ENCODE results near the gene PGC.

DNA sequence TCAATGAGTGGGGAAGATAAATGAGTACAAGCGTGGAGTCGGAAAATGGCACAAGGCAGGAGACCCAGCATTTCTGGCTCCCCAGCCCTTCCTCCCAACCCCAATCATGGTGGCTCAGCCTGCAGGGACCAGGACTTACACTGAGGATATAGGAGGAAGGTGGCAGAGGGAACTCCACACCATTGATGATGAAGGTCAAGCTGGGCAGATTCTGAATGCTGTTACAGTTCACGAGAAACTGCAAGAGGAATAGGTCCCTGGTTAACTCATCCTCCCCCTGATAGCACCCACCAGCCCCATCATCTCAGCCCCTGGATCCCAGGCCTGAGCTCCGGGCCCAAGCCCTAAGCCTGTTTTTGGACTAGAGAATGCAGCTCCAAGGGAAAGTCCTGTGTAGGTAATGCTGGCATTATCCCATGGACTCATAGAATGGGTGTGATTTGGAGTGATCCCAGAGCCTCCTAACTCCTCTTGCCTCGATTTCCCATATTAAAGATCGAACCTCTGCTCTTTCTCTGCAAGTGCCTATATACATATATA lies 9.5 kb downstream of the PGC start:
- TF ChIP-seq CTCF (IDR thresholded peaks at IDR 0.05) (no peak), POLR2A (IDR thresholded peaks at IDR 0.05) (no peak), POLR2AphosphoS5 (IDR thresholded peaks at IDR 0.05) (no peak)
